WTC11 (cell line): ENCODE data around the gene ADCY5. TPM values are rescaled to one million over a fixed set of nuclear protein-coding genes. Genes with fewer than 3 reads are reported as not detected.
"Not testable (repeated sequence)": the region's sequence is repeated elsewhere in the genome, so short reads cannot be mapped to it uniquely, and the experiment has no call there.

Experiments
- ATAC-seq: fragments of 200-7000 bp; cut with Tn5 transposase; 2 replicates; pipeline ENCODE4 v1.10.0; 2021; ENCODE audit warnings: mild to moderate bottlenecking, moderate library complexity
- CTCF ChIA-PET: fragments of 300-600 bp; sonication (Branson Sonifier 250); formaldehyde crosslinking; loops from one replicate; lab custom pipeline; 2021; ENCODE audit warnings: antibody characterized with exemption; lab: Charles Lee
- POLR2A ChIA-PET: fragments of 350-600 bp; sonication (Branson Sonifier 250); formaldehyde crosslinking; loops from one replicate; lab custom pipeline; 2021; ENCODE audit warnings: antibody characterized with exemption; lab: Charles Lee
- DNase-seq: peaks from one replicate; pipeline ENCODE4 v3.0.0; 2021; ENCODE audit warnings: low spot score
- H3K27ac Mint-ChIP-seq: 2 replicates; pipeline ENCODE4 v1.8.0; 2021; ENCODE audit warnings: mixed read lengths
- H3K27me3 Mint-ChIP-seq: 2 replicates; pipeline ENCODE4 v1.8.0; 2021; ENCODE audit warnings: low read depth, mild to moderate bottlenecking, moderate library complexity, mixed read lengths
- H3K36me3 Mint-ChIP-seq: 2 replicates; pipeline ENCODE4 v1.8.0; 2021; ENCODE audit warnings: mixed read lengths
- H3K4me1 Mint-ChIP-seq: 2 replicates; pipeline ENCODE4 v1.8.0; 2022; ENCODE audit warnings: mixed read lengths
- H3K4me3 Mint-ChIP-seq: 2 replicates; pipeline ENCODE4 v1.8.0; 2021; ENCODE audit warnings: mild to moderate bottlenecking, moderate library complexity, mixed read lengths
- H3K9me3 Mint-ChIP-seq: 2 replicates; pipeline ENCODE4 v1.8.0; 2021; ENCODE audit warnings: mixed read lengths
- ATF1 ChIP-seq: sonication (generic); formaldehyde crosslinking; IDR thresholded peaks from 2 replicates; pipeline ENCODE4 v1.8.1; 2023; ENCODE audit warnings: mild to moderate bottlenecking, moderate library complexity, missing genetic modification reagents
- CDX4 ChIP-seq: fragments of 250-450 bp; sonication (Bioruptor Pico); IDR thresholded peaks from 2 replicates; pipeline ENCODE4 v1.9.0; 2021; ENCODE audit warnings: moderate library complexity, mild to moderate bottlenecking, inconsistent platforms, borderline replicate concordance
- ESRRA ChIP-seq: sonication (generic); formaldehyde crosslinking; IDR thresholded peaks from 2 replicates; pipeline ENCODE4 v1.8.1; 2022; ENCODE audit warnings: mild to moderate bottlenecking, missing genetic modification reagents, borderline replicate concordance
- ETV6 ChIP-seq: sonication (generic); formaldehyde crosslinking; IDR thresholded peaks from 2 replicates; pipeline ENCODE4 v1.8.1; 2022; ENCODE audit warnings: mild to moderate bottlenecking, missing genetic modification reagents
- FOXP4 ChIP-seq: sonication (generic); formaldehyde crosslinking; IDR thresholded peaks from 2 replicates; pipeline ENCODE4 v1.8.0; 2022; ENCODE audit warnings: mild to moderate bottlenecking, missing genetic modification reagents
- KAT7 ChIP-seq: sonication (generic); formaldehyde crosslinking; IDR thresholded peaks from 2 replicates; pipeline ENCODE4 v1.8.1; 2023; ENCODE audit warnings: missing genetic modification reagents, mild to moderate bottlenecking, borderline replicate concordance
- MLX ChIP-seq: sonication (generic); formaldehyde crosslinking; IDR thresholded peaks from 2 replicates; pipeline ENCODE4 v1.8.1; 2023; ENCODE audit warnings: mild to moderate bottlenecking, missing genetic modification reagents, moderate library complexity
- MXD4 ChIP-seq: fragments of 250-450 bp; sonication (Bioruptor Pico); IDR thresholded peaks from 2 replicates; pipeline ENCODE4 v1.8.0; 2021; ENCODE audit warnings: mild to moderate bottlenecking, moderate library complexity, borderline replicate concordance
- NR1H2 ChIP-seq: sonication (generic); formaldehyde crosslinking; IDR thresholded peaks from 2 replicates; pipeline ENCODE4 v1.9.0; 2021; ENCODE audit warnings: mild to moderate bottlenecking, moderate library complexity, missing genetic modification reagents
- NR3C1 ChIP-seq: sonication (generic); formaldehyde crosslinking; conservative IDR thresholded peaks from 2 replicates; pipeline ENCODE4 v1.8.1; 2023; ENCODE audit warnings: low read depth, mild to moderate bottlenecking, missing genetic modification reagents
- SOX15 ChIP-seq: fragments of 250-450 bp; sonication (Bioruptor Pico); IDR thresholded peaks from 2 replicates; pipeline ENCODE4 v1.9.0; 2021; ENCODE audit warnings: mild to moderate bottlenecking
- ZBTB43 ChIP-seq: sonication (generic); formaldehyde crosslinking; IDR thresholded peaks from 2 replicates; pipeline ENCODE4 v1.8.1; 2023; ENCODE audit warnings: mild to moderate bottlenecking, missing genetic modification reagents
- total RNA-seq: library from RNA; stranded (reverse); gene quantifications from 3 replicates; pipeline ENCODE4 v1.2.3, GENCODE V29; 2021
- TF ChIP-seq, protein P1 (sequence below): sonication (generic); formaldehyde crosslinking; conservative IDR thresholded peaks from 2 replicates; pipeline ENCODE4 v1.8.1; 2022; ENCODE audit warnings: mild to moderate bottlenecking, missing genetic modification reagents
- TF ChIP-seq, protein P2 (sequence below): sonication (generic); formaldehyde crosslinking; IDR thresholded peaks from 2 replicates; pipeline ENCODE4 v1.8.0; 2022; ENCODE audit warnings: mild to moderate bottlenecking, missing genetic modification reagents
- TF ChIP-seq, protein P3 (sequence below): sonication (generic); formaldehyde crosslinking; conservative IDR thresholded peaks from 2 replicates; pipeline ENCODE4 v1.8.1; 2023; ENCODE audit warnings: mild to moderate bottlenecking, low read depth, missing genetic modification reagents, moderate library complexity

ADCY5 gene
- total RNA-seq, 1 experiment from 2014 or later: 23.5 TPM

DNA sequence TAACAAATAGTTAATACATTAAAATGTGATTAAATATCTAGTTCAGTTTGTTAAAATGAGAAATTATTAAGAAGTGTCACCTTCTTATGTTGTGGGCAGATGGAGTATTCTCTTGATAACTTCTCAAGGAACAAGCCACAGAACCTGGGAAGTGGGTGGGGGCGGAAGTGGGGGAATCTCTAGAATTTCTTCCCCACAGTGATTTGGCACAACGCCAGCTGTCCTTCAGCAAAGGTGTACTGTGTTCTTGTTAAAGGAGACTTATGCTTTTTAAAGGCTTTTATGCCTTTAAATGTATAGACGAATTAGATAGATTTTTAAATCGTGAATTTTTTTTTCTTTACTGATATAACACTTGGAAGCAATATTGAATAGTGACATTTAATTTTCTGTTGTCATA lies 204.8 kb downstream of the ADCY5 start (continued):
- no peak for TF ChIP-seq FOXP4 (CRISPR knock-in tag)
- TF ChIP-seq KAT7 (CRISPR knock-in tag): no peak
- no peak for TF ChIP-seq ETV6 (CRISPR knock-in tag)
- TF ChIP-seq, protein P1, sequence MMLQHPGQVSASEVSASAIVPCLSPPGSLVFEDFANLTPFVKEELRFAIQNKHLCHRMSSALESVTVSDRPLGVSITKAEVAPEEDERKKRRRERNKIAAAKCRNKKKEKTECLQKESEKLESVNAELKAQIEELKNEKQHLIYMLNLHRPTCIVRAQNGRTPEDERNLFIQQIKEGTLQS (CRISPR knock-in tag): no peak
- TF ChIP-seq, protein P2, sequence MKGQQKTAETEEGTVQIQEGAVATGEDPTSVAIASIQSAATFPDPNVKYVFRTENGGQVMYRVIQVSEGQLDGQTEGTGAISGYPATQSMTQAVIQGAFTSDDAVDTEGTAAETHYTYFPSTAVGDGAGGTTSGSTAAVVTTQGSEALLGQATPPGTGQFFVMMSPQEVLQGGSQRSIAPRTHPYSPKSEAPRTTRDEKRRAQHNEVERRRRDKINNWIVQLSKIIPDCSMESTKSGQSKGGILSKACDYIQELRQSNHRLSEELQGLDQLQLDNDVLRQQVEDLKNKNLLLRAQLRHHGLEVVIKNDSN (CRISPR knock-in tag): no peak
- TF ChIP-seq ESRRA (CRISPR knock-in tag): no peak
- no peak for TF ChIP-seq CDX4 (CRISPR knock-in tag)
- TF ChIP-seq, protein P3, sequence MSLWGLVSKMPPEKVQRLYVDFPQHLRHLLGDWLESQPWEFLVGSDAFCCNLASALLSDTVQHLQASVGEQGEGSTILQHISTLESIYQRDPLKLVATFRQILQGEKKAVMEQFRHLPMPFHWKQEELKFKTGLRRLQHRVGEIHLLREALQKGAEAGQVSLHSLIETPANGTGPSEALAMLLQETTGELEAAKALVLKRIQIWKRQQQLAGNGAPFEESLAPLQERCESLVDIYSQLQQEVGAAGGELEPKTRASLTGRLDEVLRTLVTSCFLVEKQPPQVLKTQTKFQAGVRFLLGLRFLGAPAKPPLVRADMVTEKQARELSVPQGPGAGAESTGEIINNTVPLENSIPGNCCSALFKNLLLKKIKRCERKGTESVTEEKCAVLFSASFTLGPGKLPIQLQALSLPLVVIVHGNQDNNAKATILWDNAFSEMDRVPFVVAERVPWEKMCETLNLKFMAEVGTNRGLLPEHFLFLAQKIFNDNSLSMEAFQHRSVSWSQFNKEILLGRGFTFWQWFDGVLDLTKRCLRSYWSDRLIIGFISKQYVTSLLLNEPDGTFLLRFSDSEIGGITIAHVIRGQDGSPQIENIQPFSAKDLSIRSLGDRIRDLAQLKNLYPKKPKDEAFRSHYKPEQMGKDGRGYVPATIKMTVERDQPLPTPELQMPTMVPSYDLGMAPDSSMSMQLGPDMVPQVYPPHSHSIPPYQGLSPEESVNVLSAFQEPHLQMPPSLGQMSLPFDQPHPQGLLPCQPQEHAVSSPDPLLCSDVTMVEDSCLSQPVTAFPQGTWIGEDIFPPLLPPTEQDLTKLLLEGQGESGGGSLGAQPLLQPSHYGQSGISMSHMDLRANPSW (CRISPR knock-in tag): no peak
- TF ChIP-seq NR3C1 (CRISPR knock-in tag): no peak
- TF ChIP-seq MXD4: no peak

GRCh38 chr3:123239756-123240155 lies 209.1 kb downstream of the ADCY5 start:
- TF ChIP-seq ZBTB43 (CRISPR knock-in tag) (no peak), ATF1 (no peak), FOXP4 (CRISPR knock-in tag) (no peak), SOX15 (no peak), ESRRA (CRISPR knock-in tag) (no peak), MLX (CRISPR knock-in tag) (no peak), MXD4 (no peak), NR1H2 (CRISPR knock-in tag) (no peak)

DNA sequence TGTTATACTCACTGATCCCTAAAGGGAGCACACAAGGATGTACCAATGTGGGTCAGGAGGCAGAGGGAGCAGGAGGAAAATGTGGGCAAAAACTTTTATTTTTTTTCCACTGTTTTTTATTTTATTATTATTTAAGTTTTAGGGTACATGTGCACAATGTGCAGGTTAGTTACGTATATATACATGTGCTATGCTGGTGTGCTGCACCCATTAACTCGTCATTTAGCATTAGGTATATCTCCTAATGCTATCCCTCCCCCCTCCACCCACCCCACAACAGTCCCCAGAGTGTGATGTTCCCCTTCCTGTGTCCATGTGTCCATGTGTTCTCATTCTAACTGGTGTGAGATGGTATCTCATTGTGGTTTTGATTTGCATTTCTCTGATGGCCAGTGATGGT lies 209.7 kb downstream of the ADCY5 start:
- DNase-seq, H3K4me3 Mint-ChIP-seq, H3K36me3 Mint-ChIP-seq, H3K27me3 Mint-ChIP-seq, ATAC-seq, H3K9me3 Mint-ChIP-seq, H3K4me1 Mint-ChIP-seq, H3K27ac Mint-ChIP-seq, CTCF ChIA-PET, POLR2A ChIA-PET: not testable (repeated sequence)

More at GRCh38 chr3:123239756-123240155, 209.1 kb downstream of the ADCY5 start:
- Mint-ChIP-seq H3K27me3 (no peaks in the 10 kb centered on the region), H3K4me1 (peaks cover 6% of the 10 kb centered on the region; the same call in 1 of the 2 replicates), H3K36me3 (no peaks in the 10 kb centered on the region), H3K27ac (no peak overlapping the region), H3K4me3 (no peak overlapping the region), H3K9me3 (no peaks in the 10 kb centered on the region)
- POLR2A ChIA-PET: no interaction called here
- DNase-seq: no peak
- ATAC-seq: no peak
- CTCF ChIA-PET: no interaction called here
